Adrenal gland (tissue), 5 donors: Measurements from ENCODE around the gene INAFM2.

Source experiments
- POLR2A ChIP-seq, 2 donors: fragments of 450-650 bp; IDR thresholded peaks; one replicate each; pipeline ENCODE4 v1.6.1; 2017; ENCODE audit warnings: antibody characterized with exemption in 2 of 2, mild to moderate bottlenecking in 2 of 2, moderate library complexity in 1 of 2
- TF ChIP-seq, protein P1 (sequence below), 6 experiments: fragments of 450-650 bp in 4 of 6; fragments of 200-600 bp in 2 of 6; sonication (generic) in 1 of 6; IDR thresholded peaks; 1 replicate in 5 of 6; 2 replicates in 1 of 6; pipeline versions ENCODE4 v1.5.1 to v1.8.0; 2016 to 2021; ENCODE audit warnings: antibody characterized with exemption in 6 of 6, mild to moderate bottlenecking in 2 of 6, moderate library complexity in 1 of 6
- donor health status: DM: no; HTN: no; CAD: no.

GRCh38 chr15:40335938-40336743 is 12.6 kb downstream of the INAFM2 start:
- TF ChIP-seq, protein P1, sequence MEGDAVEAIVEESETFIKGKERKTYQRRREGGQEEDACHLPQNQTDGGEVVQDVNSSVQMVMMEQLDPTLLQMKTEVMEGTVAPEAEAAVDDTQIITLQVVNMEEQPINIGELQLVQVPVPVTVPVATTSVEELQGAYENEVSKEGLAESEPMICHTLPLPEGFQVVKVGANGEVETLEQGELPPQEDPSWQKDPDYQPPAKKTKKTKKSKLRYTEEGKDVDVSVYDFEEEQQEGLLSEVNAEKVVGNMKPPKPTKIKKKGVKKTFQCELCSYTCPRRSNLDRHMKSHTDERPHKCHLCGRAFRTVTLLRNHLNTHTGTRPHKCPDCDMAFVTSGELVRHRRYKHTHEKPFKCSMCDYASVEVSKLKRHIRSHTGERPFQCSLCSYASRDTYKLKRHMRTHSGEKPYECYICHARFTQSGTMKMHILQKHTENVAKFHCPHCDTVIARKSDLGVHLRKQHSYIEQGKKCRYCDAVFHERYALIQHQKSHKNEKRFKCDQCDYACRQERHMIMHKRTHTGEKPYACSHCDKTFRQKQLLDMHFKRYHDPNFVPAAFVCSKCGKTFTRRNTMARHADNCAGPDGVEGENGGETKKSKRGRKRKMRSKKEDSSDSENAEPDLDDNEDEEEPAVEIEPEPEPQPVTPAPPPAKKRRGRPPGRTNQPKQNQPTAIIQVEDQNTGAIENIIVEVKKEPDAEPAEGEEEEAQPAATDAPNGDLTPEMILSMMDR (IDR thresholded peaks at IDR 0.05), result no peak
- TF ChIP-seq POLR2A (IDR thresholded peaks at IDR 0.05), result no peak
